ENCODE data around the gene NUTM2D.
"Not testable (repeated sequence)": the region's sequence is repeated elsewhere in the genome, so short reads cannot be mapped to it uniquely, and the experiment has no call there.

The NUTM2D gene, protein sequence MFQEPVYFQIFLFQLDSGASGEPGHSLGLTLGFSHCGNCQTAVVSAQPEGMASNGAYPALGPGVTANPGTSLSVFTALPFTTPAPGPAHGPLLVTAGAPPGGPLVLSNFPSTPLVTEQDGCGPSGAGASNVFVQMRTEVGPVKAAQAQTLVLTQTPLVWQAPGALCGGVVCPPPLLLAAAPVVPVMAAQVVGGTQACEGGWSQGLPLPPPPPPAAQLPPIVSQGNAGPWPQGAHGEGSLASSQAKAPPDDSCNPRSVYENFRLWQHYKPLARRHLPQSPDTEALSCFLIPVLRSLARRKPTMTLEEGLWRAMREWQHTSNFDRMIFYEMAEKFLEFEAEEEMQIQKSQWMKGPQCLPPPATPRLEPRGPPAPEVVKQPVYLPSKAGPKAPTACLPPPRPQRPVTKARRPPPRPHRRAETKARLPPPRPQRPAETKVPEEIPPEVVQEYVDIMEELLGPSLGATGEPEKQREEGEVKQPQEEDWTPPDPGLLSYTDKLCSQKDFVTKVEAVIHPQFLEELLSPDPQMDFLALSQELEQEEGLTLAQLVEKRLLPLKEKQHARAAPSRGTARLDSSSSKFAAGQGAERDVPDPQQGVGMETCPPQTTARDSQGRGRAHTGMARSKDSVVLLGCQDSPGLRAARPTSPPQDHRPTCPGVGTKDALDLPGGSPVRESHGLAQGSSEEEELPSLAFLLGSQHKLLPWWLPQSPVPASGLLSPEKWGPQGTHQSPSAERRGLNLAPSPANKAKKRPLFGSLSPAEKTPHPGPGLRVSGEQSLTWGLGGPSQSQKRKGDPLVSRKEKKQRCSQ

DNA sequence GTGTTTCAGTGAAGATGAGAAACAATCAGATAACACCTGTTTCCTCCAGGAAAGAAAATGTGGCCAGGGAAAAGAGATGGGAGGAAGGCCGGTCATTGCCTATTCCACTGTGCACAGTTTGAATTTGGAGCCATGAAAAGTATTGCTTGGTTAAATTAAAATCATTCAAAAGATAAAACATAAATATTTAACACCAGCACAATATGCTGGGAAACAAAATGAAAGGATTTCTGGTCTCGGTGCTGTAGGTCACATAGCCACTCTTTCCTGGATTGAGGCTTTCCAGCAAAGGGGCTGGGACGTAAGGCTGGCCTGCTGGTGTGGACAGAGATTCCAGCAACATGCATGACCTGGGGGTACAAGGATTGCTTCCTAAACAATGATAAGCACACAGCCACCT, at the start of gene NUTM2D:
NUTM2D (plus strand) TSS at position 301 of the 400 bp plus-strand sequence. CDS start 522 bp downstream, outside the sequence.
- not testable (repeated sequence) for DNase-seq

DNA sequence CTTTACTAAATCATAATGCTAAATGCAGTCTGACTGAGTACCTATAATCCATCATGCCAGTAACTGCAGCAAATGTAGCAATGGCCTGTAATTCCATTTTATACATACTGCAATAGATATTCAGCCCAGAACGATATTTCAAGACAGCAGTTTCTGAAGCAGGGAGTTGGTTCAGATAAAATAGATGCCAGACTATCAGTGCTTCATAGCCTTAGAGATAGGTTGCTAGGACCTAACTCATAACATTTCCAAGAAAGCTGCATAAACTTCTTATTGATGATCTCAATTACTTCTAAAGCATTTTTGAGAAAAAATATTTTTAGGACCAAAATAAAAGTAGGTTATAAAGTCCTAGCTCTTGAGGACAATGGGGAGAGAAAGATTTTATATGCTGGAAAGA, 48.8 kb upstream of the NUTM2D start:
- not testable (repeated sequence) for DNase-seq

DNA sequence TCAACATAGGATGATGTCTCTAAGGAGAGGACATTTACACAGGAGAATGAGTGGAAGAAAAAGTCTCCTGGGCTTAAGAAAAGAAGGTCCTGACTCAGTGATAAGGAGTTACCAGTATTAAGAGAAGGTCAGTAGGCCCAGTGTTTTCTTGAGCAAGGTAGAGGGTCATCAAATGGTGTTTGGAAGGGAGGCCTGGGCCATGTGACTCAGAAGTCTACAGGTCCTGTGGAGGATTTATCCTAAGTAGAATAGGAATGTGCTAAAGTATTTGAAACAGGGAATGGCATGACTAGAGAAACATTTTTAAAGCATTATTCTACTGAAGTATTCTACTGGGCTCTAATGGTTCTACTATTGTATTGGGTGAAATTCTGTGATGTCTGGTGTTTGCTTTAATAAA, 47.9 kb upstream of the NUTM2D start:
- not testable (repeated sequence) for DNase-seq

DNA sequence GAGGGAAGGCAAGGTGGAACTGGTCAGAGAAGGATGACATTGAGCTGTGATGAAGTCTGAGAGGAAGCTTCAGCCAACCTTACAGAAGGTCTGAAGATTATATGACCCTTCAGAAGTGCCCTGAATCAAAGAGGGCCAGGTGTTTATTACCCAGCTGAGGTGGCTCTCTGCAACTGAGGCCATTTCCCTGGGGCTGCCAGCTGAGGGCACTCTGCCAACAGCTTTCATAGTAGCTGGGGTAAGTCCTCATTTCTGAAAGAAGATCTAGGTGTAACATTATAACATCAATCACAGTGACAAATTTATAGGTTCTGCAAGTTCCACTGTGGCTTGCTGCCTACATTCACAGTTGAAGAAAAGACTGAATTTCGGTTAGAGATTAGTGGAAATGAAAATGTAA, 46.0 kb upstream of the NUTM2D start:
- DNase-seq: not testable (repeated sequence)

DNA sequence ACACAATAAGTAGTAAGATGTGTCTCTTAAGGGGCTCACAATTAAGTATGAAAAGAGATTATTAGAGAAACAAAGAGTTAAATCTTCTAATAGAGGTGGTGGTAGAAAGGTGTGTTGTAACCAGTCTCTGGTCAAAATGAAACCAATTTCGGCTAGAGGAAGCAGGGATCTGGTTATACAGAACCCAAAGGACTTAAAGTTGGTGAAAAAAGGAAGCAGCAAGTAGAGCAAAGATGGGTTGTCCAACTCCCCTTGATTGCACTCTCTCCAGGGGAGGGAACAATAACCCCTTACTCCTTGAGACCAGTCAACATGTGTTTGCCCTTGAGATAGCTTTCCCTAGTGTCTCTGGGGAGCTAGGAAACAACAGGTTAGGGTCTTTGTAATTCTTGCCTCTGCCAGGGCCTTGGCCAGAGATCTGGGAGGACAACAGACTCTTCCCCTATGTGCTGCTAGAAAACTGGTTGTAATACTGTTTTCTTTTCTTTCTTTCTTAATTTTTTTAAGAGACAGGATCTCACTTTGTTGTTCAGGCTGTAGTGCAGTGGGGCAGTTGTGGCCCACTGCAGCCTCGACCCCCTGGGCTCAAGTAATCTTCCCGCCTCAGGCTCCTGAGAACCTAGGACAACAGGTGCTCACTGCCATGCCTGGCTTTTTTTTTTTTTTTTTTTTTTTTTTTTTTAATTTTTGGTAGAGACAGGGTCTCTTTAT, 43.7 kb upstream of the NUTM2D start:
- not testable (repeated sequence) for DNase-seq

DNA sequence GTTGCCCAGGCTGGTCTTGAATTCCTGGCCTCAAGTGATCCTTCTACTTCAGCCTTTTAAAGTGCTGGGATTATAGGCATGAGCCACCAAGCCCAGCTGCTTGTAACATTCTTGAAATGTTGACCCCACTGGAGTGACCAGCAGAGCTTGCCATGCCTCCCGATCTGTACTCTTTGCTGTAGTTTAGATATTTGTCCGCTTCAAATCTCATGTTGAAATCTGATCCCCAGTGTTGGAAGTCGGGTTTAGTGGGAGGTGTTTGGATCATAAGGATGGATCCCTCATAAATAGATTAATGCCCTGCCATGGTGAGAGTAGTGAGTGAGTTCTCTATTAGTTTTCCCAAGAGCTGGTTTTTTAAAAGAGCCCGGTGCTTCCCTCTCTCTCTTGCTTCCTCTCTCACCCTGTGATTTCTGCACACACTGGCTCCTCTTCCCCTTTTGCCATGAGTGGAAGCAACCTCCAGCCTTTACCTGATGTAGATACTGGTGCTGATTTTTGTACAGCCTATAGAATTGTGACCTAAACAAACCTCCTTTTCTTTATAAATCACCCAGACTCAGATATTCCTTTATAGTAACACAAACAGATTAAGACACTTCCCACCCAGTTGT, 43.1 kb upstream of the NUTM2D start:
- not testable (repeated sequence) for DNase-seq

DNA sequence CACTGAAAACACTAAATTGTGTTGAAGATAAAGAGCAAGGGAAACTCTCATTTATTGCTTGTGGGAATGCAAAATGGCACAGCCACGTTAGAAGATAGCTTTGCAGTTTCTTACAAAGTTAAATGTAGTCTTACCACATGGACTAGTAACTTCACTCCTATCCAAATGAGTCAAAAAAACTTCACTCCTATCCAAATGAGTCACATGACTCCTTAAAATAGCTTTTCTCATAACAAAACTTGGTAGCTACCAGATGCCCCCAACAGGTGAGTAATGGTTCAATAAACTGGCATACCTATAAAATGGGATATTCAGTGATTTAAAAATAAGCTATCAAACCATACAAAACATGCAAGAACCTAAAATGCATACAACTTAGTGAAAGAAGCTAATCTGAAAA, 36.0 kb upstream of the NUTM2D start:
- DNase-seq: not testable (repeated sequence)

DNA sequence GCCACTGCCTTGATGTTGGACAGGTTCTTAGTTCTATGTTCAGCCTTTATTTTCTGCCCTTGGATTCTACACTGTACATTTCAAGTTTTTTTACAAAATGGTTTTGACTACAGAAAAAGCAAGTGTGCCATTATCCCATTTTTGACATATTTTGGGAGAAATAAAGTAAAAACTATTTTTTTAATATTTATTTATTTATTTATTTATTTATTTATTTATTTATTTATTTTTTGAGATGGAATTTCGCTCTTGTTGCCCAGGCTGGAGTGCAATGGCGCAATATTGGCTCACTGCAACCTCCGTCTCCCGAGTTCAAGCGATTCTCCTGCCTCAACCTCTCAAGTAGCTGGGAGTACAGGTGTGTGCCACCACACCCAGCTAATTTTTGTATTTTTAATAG, 33.0 kb upstream of the NUTM2D start:
- DNase-seq: not testable (repeated sequence)

DNA sequence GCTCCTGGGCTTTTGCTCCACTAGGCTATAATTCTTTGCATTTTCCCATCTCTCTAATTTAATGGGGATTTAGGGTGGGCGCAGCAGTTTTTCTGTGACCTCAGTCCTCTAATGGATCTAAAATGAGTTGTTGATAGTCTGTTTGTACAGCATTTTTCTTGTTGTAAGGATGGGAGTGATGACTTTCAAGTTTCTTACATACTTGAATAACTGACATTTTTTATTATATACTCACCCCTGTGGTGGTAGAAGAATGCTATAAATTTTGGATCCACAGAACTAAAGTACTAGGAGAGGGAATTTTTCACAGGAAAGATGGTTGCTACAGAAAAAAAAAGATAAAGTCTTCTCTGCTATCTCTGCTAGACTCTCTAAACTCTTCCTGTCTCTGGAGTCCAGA, 29.6 kb upstream of the NUTM2D start:
- DNase-seq: not testable (repeated sequence)

DNA sequence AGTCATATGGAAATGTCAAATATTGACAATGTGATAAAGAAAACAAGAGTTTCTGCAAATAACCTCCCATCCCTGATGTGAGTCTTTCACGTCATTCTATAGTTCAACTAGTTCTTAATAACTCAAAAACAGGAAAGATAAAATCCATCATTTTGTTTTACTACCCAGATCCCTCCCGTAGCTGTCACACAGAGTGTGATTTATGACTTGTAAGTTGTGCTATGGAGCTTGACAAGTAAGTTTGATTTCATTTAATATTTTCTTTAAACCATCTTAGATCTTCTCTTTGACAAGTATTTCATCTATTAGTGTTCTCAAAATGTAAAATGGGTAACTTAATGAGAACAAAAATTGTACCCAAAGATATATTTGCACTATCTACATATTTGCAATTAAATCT, 28.4 kb upstream of the NUTM2D start:
- not testable (repeated sequence) for DNase-seq

DNA sequence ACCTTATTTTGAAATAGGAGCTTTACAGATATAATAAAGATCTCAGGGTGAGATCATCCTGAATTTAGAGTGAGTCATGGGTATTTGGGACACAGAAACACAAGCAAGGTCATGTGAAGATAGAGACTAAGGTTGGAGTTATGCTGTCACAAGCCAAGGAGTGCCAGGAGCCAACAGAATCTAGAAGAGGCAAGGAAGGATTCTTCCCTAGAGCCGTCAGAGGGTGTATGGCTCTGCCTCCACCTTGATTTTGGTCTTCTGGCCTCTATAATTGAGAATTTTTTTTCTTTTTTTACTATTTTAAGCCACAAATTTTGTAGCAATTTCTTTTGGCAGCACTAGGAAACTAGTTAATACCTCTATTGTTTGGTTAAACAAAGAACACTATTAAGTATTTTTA, 24.9 kb upstream of the NUTM2D start:
- DNase-seq: not testable (repeated sequence)

DNA sequence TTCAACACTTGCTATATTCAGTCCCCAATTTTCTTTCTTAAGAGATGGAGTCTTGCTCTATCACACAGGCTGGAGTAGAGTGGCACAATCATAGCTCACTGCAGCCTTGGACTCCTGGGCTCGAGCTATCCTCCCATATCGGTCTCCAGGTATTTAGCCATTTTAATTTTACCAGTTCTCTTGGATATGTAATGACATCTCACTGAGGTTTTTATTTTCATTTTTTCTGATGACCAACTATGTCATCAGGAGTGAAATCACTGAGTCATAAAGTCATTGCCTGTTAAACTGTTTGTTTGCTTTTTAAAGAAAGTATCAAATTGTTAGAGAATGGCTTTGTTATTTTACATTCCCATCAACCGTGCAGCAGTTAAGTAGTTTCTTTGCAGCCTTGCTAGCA, 17.1 kb upstream of the NUTM2D start:
- not testable (repeated sequence) for DNase-seq

DNA sequence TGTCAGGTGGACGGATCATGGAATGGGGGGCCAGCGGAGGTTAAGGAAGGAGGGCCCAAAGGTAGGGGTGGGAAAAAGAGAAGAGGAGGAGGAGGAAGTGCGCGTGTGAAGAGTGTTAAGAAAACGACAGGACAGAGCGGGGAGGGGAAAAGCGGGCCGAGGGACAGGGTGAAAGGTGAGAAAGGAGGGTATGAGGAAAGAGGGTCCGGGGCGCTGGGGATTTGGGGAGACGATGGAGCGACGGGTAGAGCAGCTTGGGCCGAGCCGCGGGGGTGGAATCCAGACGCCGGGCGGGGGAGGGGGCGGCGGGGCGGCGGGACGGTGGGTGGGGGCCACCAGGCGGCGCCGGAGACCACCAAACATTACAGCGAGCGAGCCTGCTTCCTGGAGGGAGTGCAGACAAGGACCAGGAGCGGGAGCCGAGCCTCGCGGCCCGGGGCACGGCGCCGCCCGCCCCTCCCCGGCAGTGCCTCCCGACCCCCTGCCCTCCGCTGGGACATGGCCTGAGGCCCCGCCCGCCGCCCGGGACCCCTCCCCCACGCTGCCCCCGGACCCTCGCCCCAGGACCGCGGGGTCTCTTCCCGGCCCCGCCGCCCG, 15.9 kb upstream of the NUTM2D start:
- DNase-seq: not testable (repeated sequence)

DNA sequence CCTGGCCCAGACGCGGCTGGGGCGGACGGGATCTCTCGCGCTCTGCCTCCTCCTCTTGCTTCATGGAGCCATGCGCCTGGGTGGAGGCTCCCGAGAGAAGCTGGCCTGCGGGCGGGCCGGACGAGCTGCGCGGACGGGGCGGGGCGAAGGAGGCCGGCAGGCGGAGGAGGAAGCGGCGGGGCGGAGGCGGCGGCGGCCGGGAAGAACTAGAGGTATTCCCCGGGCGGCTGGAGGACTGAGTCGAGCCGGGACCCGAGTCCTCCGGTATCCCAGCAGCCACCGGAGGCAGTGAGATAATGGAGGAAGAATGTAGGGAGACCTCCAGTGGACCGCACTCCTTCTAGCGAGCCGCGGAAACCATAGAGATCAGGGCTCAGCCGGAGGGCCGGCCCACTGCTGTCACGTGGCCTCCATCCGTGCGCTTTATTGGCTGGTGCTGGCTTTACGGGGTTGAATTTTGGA, 15.3 kb upstream of the NUTM2D start:
- DNase-seq: peak; percentile 26 to 64

DNA sequence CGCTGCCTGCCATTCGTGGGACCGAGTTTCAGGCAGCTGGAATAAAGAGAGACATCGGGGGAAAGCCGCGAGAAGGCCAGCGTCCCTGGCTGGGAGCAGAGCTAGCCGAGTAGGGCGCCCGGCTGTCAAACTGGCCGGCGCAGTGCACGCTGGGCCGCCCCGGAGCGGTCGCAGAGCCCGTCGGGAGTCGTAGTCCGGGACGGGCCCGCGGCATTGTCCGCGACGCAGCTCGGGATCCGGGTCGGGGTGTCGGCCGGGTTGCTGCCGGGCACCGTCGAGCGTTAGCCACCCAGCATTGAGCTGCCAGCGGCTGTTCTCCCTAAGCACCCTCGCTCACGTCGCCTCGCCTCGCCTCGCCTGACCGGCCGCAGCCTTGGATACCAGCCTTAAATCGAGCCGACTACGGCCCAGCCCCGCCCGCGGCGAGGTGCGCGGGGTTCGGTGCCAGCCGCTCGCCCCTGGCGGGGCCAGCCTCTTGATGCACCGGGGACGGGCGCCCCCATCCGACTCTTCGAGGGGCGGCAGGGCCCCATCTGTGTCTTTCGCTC, 14.8 kb upstream of the NUTM2D start:
- DNase-seq: peak in 1 of 2 experiments; percentile 64

DNA sequence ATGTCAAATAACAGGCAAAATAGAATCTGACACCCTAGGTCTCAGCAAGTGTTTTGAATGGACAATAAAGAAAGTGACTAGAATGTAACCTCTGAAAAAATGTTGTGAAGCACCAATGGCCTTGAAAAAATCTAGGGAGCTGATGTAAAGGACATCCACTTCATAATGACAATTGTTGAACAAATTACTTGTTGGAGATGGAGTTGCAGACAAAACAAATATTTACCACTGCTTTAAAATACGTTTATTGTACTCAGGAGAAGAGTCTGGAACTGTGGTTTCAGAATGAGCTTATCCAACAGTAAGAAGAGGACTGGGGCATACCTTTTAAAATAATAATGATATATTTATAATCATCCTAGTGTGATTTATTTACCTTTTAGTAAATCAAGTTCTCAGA, 11.8 kb upstream of the NUTM2D start:
- not testable (repeated sequence) for DNase-seq

DNA sequence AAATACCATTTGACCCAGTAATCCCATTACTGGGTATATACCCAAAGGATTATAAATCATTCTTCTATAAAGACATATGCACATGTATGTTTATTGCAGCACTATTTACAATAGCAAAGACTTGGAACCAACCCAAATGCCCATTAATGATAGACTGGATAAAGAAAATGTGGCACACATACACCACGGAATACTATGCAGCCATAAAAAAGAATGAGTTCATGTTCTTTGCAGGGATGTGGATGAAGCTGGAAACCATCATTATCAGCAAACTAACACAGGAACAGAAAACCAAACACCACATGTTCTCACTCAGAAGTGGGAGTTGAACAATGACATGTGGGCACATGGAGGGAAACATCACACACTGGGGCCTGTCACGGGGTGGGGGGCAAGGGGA, 7.4 kb upstream of the NUTM2D start:
- DNase-seq: not testable (repeated sequence)

DNA sequence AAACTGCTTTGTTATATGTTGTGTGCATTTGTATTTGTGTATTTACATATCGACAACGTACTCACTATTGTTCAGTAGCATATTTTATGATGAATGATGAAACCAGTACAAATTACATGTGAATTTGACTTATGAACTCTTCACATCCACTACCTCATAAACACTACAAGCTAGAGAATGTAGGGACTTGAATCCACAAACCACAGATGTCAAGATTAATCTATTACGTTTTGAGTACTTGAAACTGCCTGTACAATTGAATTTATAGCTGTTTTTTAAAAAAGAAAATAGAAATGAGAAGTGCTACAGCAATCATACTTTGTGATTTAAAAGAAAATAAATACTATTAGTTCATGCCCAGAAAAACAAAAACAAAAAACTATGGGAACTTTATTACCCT, 4.7 kb upstream of the NUTM2D start:
- DNase-seq: not testable (repeated sequence)

DNA sequence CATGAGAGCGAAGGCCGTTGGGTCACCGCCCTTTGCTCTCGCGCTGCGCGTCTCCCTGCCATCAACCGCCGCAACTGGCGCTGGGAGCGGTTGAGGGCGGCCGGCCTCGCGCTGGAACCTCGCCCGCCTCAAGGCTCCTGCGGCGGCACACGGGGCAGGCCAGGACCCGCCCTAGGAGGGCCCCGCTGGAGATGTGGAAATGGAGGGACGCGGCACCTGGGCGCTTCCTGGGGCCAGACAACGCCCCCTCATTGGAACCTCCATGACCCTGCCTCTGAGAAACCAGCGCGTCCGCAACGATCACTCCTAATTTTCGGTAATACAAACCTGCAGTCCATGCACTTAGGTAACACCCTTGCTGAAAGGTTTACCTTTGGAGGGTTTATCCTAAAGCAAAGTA, 2.4 kb upstream of the NUTM2D start:
- not testable (repeated sequence) for DNase-seq

DNA sequence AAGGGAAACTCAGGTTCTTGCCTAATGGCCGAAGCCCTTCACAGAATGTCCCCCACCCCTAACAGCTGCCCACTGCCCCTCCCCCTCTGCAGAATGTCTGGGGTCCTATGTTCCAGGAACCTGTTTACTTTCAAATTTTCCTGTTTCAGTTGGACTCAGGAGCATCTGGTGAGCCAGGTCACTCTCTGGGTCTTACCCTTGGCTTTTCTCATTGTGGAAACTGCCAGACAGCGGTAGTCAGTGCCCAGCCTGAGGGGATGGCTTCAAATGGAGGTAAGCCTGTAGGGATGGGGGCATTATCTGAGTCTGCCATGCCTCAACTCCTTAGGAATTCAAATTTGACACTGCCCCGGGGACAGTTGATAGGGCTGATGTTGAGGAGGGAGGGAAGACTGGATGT, 615 bp downstream of the NUTM2D start:
- not testable (repeated sequence) for DNase-seq

DNA sequence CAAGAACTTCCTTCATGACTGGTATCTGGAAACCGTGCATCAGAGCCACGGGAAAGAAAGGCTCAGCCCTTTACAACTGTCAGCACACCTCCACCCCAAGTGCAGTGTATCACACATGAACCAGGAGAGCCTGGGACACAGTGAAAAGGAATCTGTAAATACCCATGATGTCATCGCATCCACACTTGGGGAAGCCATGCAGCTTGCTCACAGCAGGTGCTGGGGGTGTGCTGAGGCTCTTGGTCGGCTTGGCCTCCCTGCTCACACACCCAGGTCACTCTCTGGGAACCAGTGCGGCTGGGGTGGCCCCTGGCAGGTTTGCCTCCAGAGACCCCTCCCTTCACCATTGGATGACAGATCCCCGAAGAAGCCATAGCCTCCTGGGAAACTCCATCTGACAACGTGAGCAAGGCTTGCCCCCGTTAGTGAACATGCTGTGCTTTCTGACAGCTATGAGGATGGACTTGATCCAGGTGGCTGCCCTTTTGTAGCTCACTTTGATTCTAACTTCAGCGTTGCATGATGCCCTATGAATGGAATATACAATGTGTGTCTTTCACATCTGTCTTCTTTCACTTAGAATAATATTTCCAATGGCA, 12.1 kb downstream of the NUTM2D start:
- DNase-seq: not testable (repeated sequence)
